ENCODE data around the gene SERPINC1.
"Not testable (repeated sequence)": the region's sequence is repeated elsewhere in the genome, so short reads cannot be mapped to it uniquely, and the experiment has no call there.

Gene SERPINC1

DNA sequence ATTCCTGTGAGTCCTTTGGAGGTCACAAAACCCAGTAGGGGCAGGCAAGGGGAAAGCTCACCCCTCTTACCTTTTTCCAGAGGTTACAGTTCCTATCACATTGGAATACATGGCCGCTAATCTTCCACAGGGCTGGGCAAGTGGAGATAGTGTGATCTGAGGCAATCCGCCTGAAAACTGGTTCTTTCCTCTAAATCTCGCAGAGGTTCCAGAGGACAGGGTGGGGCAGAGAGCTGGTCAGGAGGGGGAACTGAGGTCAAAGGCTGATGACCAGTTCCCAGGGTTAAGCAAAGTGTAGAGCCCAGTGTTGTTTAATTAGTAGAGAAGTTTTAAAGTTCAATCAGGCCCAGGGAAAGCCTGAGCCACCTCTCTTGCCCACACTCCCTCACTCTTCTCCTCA, at the start of gene SERPINC1:
TSS of gene SERPINC1 (minus strand) at position 179 of the 400 bp plus-strand sequence. CDS start at position 111, 68 bp downstream.
- no peak within 1 kb of the TSS for H3K27ac ChIP-seq
- TF ChIP-seq, protein P1, sequence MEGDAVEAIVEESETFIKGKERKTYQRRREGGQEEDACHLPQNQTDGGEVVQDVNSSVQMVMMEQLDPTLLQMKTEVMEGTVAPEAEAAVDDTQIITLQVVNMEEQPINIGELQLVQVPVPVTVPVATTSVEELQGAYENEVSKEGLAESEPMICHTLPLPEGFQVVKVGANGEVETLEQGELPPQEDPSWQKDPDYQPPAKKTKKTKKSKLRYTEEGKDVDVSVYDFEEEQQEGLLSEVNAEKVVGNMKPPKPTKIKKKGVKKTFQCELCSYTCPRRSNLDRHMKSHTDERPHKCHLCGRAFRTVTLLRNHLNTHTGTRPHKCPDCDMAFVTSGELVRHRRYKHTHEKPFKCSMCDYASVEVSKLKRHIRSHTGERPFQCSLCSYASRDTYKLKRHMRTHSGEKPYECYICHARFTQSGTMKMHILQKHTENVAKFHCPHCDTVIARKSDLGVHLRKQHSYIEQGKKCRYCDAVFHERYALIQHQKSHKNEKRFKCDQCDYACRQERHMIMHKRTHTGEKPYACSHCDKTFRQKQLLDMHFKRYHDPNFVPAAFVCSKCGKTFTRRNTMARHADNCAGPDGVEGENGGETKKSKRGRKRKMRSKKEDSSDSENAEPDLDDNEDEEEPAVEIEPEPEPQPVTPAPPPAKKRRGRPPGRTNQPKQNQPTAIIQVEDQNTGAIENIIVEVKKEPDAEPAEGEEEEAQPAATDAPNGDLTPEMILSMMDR (conservative IDR thresholded peaks at IDR 0.05) = no peak
- no peak for TF ChIP-seq ZFX (IDR thresholded peaks at IDR 0.05)

- H3K27ac ChIP-seq = not testable (repeated sequence)
Observed at GRCh38 chr1:173965896-173966295, 48.8 kb upstream of the SERPINC1 start.

- H3K27ac ChIP-seq = no peak overlapping the region
- TF ChIP-seq, protein P1 (conservative IDR thresholded peaks at IDR 0.05) = no peak
- TF ChIP-seq ZFX (IDR thresholded peaks at IDR 0.05) = no peak
Observed at GRCh38 chr1:173963477-173963876, 46.4 kb upstream of the SERPINC1 start.

DNA sequence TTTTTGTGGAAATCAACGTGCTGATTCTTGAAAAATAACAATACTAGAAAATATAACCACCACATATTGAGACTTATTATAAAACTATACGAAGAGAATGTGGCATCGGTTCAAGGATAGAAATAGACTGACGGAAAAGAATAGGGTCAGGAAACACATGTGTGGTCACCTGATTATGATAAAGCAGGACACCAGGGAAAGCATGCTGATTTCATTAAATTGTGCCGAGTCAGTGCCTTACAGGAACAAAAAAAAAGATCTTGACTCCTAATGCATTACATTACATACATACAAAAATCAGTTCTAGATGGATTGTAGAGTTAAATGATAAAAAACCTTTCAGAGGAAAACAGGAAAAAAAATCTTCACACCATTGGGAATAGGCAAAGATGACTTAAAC, 43.5 kb upstream of the SERPINC1 start:
- no peak overlapping the region for H3K27ac ChIP-seq
- TF ChIP-seq ZFX (IDR thresholded peaks at IDR 0.05) = no peak
- TF ChIP-seq, protein P1 (conservative IDR thresholded peaks at IDR 0.05) = no peak

DNA sequence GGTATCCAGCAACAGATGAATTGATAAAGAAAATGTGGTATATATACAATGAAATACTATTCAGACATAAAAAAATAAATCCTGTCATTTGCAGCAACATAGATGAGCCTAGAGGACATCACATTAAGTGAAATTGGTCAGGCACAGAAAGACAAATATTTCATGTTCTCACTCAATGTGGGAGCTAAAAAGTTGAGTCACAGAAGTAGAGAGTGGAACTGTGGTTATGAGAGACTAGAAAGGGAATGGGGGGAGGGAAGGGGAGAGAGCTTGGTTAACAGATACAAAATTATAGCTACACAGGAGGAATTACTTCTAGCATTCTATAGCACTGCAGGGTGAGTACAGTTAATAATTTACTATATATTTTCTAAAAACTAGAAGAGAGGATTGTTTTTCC, 37.1 kb upstream of the SERPINC1 start:
- no peak for TF ChIP-seq ZFX (IDR thresholded peaks at IDR 0.05)
- TF ChIP-seq, protein P1 (conservative IDR thresholded peaks at IDR 0.05) = no peak

GRCh38 chr1:173948594-173948993, 31.5 kb upstream of the SERPINC1 start:
- no peak overlapping the region for H3K27ac ChIP-seq
- TF ChIP-seq, protein P1 (conservative IDR thresholded peaks at IDR 0.05) = no peak
- no peak for TF ChIP-seq ZFX (IDR thresholded peaks at IDR 0.05)

More for the DNA sequence above, 37.1 kb upstream of the SERPINC1 start:
- no peak overlapping the region for H3K27ac ChIP-seq

DNA sequence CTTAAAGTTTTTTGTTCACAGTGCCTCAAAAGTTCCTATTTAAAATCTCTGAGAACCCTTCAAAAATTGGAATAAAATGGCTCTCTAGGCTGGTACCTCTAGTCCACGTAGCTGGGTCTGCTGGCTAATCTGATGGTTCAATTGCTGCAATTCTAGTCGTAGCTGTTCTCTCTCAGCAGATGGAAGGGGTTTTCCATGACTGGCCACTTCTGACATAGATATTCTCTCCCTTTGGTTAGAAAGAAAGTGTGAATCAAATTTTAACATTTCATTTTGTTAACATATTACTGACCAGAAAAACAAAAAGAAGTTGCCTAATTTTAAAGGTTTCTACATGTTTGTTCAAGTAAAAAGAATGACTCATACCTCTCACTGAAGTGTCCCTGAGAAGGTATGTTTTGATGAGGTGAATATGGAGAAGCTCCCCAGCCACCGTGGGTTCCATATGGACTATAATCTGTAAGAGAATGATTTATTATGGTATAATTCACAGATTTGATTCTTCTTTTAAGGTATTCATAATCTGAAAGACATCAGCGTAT, 29.3 kb upstream of the SERPINC1 start:
- no peak for TF ChIP-seq ZFX (IDR thresholded peaks at IDR 0.05)
- TF ChIP-seq, protein P1 (conservative IDR thresholded peaks at IDR 0.05) = no peak
- H3K27ac ChIP-seq = no peak overlapping the region

DNA sequence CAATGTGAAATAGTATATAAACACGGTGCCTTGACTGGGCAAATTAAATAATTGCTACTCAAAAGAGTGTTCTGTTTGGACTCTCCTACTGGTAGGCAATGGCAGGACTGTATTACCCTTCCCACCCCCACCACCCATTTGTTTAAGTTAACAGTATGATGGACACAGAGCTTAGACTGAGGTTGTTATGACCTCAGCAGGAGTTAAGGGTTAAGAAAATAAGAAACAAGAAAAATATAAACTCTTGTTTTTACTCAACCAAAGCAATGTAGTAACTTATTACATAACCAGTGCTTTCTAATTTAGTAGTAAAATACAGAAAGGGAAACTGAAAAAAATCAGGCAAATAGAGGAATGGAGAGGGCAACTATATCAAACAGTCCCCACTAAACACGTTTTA, 19.9 kb upstream of the SERPINC1 start:
- no peak overlapping the region for H3K27ac ChIP-seq
- TF ChIP-seq, protein P1 (conservative IDR thresholded peaks at IDR 0.05) = no peak
- TF ChIP-seq ZFX (IDR thresholded peaks at IDR 0.05) = no peak

All from C4-2B (cell line).